MM.1S (cell line): ENCODE results near the gene SYT3.

Source experiments
- DNase-seq: peaks from one replicate; pipeline ENCODE4 v3.0.0-alpha.2; 2015
- H2AFZ ChIP-seq: fragments of 300-600 bp; sonication (generic); 2 replicates; pipeline ENCODE4 v1.6.0; 2016; ENCODE audit warnings: antibody characterized with exemption, low read length
- H3F3A ChIP-seq: fragments of 300-600 bp; sonication (generic); 2 replicates; pipeline ENCODE4 v1.6.1; 2016; ENCODE audit warnings: mild to moderate bottlenecking, antibody characterized with exemption, low read length, moderate library complexity, mixed read lengths; ENCODE audit not compliant: insufficient read depth
- H3K27ac ChIP-seq: fragments of 300-600 bp; sonication (generic); 2 replicates; pipeline ENCODE4 v1.5.1; 2016; ENCODE audit warnings: mild to moderate bottlenecking, low read length
- H3K27me3 ChIP-seq: fragments of 300-600 bp; sonication (generic); replicated peaks from 2 replicates; pipeline ENCODE4 v1.6.0; 2016; ENCODE audit warnings: low read length; ENCODE audit not compliant: insufficient read depth
- H3K36me3 ChIP-seq: fragments of 300-600 bp; sonication (generic); replicated peaks from 2 replicates; pipeline ENCODE4 v1.6.1; 2016; ENCODE audit warnings: mild to moderate bottlenecking, low read length, mixed read lengths; ENCODE audit not compliant: insufficient read depth
- H3K4me1 ChIP-seq: fragments of 300-600 bp; sonication (generic); 2 replicates; pipeline ENCODE4 v1.6.1; 2016; ENCODE audit warnings: low read length, mixed read lengths
- H3K4me2 ChIP-seq: fragments of 300-600 bp; sonication (generic); 2 replicates; pipeline ENCODE4 v1.6.0; 2016; ENCODE audit warnings: low read depth, low read length
- H3K4me3 ChIP-seq: fragments of 300-600 bp; sonication (generic); 2 replicates; pipeline ENCODE4 v1.5.1; 2016; ENCODE audit warnings: low read length, mixed read lengths
- H3K79me2 ChIP-seq: fragments of 300-600 bp; sonication (generic); 2 replicates; pipeline ENCODE4 v1.6.1; 2016; ENCODE audit warnings: mixed run types, low read length, mixed read lengths
- H3K9ac ChIP-seq: fragments of 300-600 bp; sonication (generic); 2 replicates; pipeline ENCODE4 v1.6.1; 2016; ENCODE audit warnings: low read length, mixed read lengths
- H3K9me2 ChIP-seq: fragments of 300-600 bp; sonication (generic); replicated peaks from 2 replicates; pipeline ENCODE4 v1.6.1; 2016; ENCODE audit warnings: mild to moderate bottlenecking, low read length, mixed read lengths; ENCODE audit not compliant: insufficient read depth
- H3K9me3 ChIP-seq: fragments of 300-600 bp; sonication (generic); replicated peaks from 2 replicates; pipeline ENCODE4 v1.6.1; 2016; ENCODE audit warnings: mild to moderate bottlenecking, low read length, mixed read lengths; ENCODE audit not compliant: insufficient read depth
- H4K20me1 ChIP-seq: fragments of 300-600 bp; sonication (generic); 2 replicates; pipeline ENCODE4 v1.6.1; 2016; ENCODE audit warnings: mild to moderate bottlenecking, low read length, moderate library complexity, mixed read lengths; ENCODE audit not compliant: insufficient read depth
- CTCF ChIP-seq: fragments of 300-600 bp; sonication (generic); IDR thresholded peaks from 2 replicates; pipeline ENCODE4 v1.5.1; 2016; ENCODE audit warnings: antibody characterized with exemption, low read length, mixed read lengths
- EZH2 ChIP-seq: fragments of 300-600 bp; sonication (generic); optimal IDR thresholded peaks from 2 replicates; pipeline ENCODE3; 2017; ENCODE audit warnings: low read depth, mild to moderate bottlenecking, antibody characterized with exemption, low read length, mixed read lengths
- EZH2phosphoT487 ChIP-seq: fragments of 300-600 bp; sonication (generic); IDR thresholded peaks from 2 replicates; pipeline ENCODE4 v1.6.1; 2018; ENCODE audit warnings: antibody characterized with exemption, low read length

SYT3 gene

GRCh38 chr19:50644315-50644915 lies 4.7 kb upstream of the SYT3 start:
- Histone ChIP-seq H3K27ac (no peak overlapping the region), H3K9me2 (no peaks in the 10 kb centered on the region), H3K9ac (no peak overlapping the region), H3F3A (no peaks in the 10 kb centered on the region), H3K4me1 (no peaks in the 10 kb centered on the region), H3K79me2 (no peaks in the 10 kb centered on the region), H3K9me3 (no peaks in the 10 kb centered on the region), H3K36me3 (no peaks in the 10 kb centered on the region), H2AFZ (no peak overlapping the region), H3K27me3 (peaks cover 34% of the 10 kb centered on the region), H3K4me2 (no peak overlapping the region), H3K4me3 (no peak overlapping the region), H4K20me1 (no peaks in the 10 kb centered on the region)
- DNase-seq = no peak
- TF ChIP-seq EZH2 (no peak), EZH2phosphoT487 (no peak), CTCF (no peak)

- Histone ChIP-seq H3K27ac (no peak overlapping the region), H3F3A (no peaks in the 10 kb centered on the region), H3K79me2 (no peaks in the 10 kb centered on the region), H3K9ac (no peak overlapping the region), H4K20me1 (no peaks in the 10 kb centered on the region), H3K36me3 (no peaks in the 10 kb centered on the region), H3K4me1 (no peaks in the 10 kb centered on the region), H3K27me3 (peaks cover 49% of the 10 kb centered on the region), H3K9me2 (no peaks in the 10 kb centered on the region), H3K4me2 (no peak overlapping the region), H2AFZ (no peak overlapping the region), H3K9me3 (no peaks in the 10 kb centered on the region), H3K4me3 (no peak overlapping the region)
- DNase-seq = no peak
- TF ChIP-seq CTCF (no peak), EZH2phosphoT487 (no peak), EZH2 (no peak)
These were observed 687 bp upstream of the SYT3 start for GRCh38 chr19:50640368-50640767.

GRCh38 chr19:50638600-50638999 lies 1.1 kb downstream of the SYT3 start:
- Histone ChIP-seq H4K20me1 (no peaks in the 10 kb centered on the region), H3K4me3 (no peak overlapping the region), H3K9me3 (no peaks in the 10 kb centered on the region), H2AFZ (no peak overlapping the region), H3K79me2 (no peaks in the 10 kb centered on the region), H3K4me2 (no peak overlapping the region), H3K27me3 (peaks cover 50% of the 10 kb centered on the region), H3K9me2 (no peaks in the 10 kb centered on the region), H3F3A (no peaks in the 10 kb centered on the region), H3K36me3 (no peaks in the 10 kb centered on the region), H3K27ac (no peak overlapping the region), H3K4me1 (no peaks in the 10 kb centered on the region), H3K9ac (no peak overlapping the region)
- TF ChIP-seq EZH2 = no peak
- no peak for TF ChIP-seq CTCF
- TF ChIP-seq EZH2phosphoT487 = no peak
- DNase-seq = no peak
